ENCODE results near the gene ZNF614. TPM values are rescaled to one million over a fixed set of nuclear protein-coding genes. Genes with fewer than 3 reads are reported as not detected.
"Not testable (repeated sequence)": the region's sequence is repeated elsewhere in the genome, so short reads cannot be mapped to it uniquely, and the experiment has no call there.

The ZNF614 gene
- total and polyA plus RNA-seq, 10 of the 15 experiments (the other 5 are each of a cell fraction or from before 2014, with no cell fraction given), result 3.9 to 16.0 (median 9.6) TPM

- TF ChIP-seq, protein P1, sequence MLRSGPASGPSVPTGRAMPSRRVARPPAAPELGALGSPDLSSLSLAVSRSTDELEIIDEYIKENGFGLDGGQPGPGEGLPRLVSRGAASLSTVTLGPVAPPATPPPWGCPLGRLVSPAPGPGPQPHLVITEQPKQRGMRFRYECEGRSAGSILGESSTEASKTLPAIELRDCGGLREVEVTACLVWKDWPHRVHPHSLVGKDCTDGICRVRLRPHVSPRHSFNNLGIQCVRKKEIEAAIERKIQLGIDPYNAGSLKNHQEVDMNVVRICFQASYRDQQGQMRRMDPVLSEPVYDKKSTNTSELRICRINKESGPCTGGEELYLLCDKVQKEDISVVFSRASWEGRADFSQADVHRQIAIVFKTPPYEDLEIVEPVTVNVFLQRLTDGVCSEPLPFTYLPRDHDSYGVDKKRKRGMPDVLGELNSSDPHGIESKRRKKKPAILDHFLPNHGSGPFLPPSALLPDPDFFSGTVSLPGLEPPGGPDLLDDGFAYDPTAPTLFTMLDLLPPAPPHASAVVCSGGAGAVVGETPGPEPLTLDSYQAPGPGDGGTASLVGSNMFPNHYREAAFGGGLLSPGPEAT (IDR thresholded peaks at IDR 0.05; ENCODE audit: low read depth), result no peak
- TF ChIP-seq MEF2B (IDR thresholded peaks at IDR 0.05; ENCODE audit: partially characterized antibody, poor library complexity, severe bottlenecking) (no peak), SMARCA5 (IDR thresholded peaks at IDR 0.05) (no peak), HDAC6 (IDR thresholded peaks at IDR 0.05; ENCODE audit: unreplicated experiment) (no peak)
- TF ChIP-seq, protein P2, sequence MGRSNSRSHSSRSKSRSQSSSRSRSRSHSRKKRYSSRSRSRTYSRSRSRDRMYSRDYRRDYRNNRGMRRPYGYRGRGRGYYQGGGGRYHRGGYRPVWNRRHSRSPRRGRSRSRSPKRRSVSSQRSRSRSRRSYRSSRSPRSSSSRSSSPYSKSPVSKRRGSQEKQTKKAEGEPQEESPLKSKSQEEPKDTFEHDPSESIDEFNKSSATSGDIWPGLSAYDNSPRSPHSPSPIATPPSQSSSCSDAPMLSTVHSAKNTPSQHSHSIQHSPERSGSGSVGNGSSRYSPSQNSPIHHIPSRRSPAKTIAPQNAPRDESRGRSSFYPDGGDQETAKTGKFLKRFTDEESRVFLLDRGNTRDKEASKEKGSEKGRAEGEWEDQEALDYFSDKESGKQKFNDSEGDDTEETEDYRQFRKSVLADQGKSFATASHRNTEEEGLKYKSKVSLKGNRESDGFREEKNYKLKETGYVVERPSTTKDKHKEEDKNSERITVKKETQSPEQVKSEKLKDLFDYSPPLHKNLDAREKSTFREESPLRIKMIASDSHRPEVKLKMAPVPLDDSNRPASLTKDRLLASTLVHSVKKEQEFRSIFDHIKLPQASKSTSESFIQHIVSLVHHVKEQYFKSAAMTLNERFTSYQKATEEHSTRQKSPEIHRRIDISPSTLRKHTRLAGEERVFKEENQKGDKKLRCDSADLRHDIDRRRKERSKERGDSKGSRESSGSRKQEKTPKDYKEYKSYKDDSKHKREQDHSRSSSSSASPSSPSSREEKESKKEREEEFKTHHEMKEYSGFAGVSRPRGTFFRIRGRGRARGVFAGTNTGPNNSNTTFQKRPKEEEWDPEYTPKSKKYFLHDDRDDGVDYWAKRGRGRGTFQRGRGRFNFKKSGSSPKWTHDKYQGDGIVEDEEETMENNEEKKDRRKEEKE (IDR thresholded peaks at IDR 0.05), result no peak
- TF ChIP-seq, protein P3, sequence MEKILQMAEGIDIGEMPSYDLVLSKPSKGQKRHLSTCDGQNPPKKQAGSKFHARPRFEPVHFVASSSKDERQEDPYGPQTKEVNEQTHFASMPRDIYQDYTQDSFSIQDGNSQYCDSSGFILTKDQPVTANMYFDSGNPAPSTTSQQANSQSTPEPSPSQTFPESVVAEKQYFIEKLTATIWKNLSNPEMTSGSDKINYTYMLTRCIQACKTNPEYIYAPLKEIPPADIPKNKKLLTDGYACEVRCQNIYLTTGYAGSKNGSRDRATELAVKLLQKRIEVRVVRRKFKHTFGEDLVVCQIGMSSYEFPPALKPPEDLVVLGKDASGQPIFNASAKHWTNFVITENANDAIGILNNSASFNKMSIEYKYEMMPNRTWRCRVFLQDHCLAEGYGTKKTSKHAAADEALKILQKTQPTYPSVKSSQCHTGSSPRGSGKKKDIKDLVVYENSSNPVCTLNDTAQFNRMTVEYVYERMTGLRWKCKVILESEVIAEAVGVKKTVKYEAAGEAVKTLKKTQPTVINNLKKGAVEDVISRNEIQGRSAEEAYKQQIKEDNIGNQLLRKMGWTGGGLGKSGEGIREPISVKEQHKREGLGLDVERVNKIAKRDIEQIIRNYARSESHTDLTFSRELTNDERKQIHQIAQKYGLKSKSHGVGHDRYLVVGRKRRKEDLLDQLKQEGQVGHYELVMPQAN (conservative IDR thresholded peaks at IDR 0.05), result no peak
Measured at GRCh38 chr19:52065399-52065798, 37.2 kb upstream of the ZNF614 start (continued).

DNA sequence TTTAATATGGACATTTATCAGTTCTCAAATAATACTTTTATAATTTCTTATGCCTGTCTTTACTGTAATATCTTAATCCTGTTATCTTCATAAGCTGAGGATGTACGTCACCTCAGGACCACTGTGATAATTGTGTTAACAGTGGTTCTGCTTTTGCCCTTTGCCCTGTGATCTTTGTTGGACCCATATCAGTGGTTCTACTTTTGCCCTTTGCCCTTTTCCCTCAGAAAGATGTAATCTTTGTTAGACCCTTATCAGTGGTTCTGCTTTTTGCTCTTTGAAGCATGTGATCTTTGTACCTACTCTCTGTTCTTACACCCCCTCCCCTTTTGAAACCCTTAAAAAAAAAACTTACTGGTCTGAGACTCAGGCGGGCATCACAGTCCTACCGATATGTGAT is 28.3 kb upstream of the ZNF614 start:
- H3K9ac ChIP-seq (ENCODE audit: control insufficient read depth, insufficient read depth, low read length); ATAC-seq; H3K4me1 ChIP-seq (ENCODE audit: control insufficient read depth, insufficient read depth, low read length); FAIRE-seq; in situ Hi-C loops (cut with MboI); H3K4me3 ChIP-seq; CTCF ChIA-PET; intact Hi-C loops (cut with micrococcal nuclease; ENCODE audit: unreplicated experiment); H4K20me1 ChIP-seq (ENCODE audit: control insufficient read depth, insufficient read depth); RAD21 ChIA-PET (ENCODE audit: unreplicated experiment); H3K36me3 ChIP-seq (ENCODE audit: control insufficient read depth in 2 of 2, insufficient read depth in 2 of 2, low read length in 1 of 2); H3K4me2 ChIP-seq (ENCODE audit: control insufficient read depth, insufficient read depth); BruUV-seq (replicated peaks); H2AFZ ChIP-seq (ENCODE audit: control insufficient read depth, low read depth, low read length); H3K79me2 ChIP-seq (ENCODE audit: control insufficient read depth, insufficient read depth, low read length); SMC1A ChIA-PET (ENCODE audit: uncharacterized antibody, unreplicated experiment); DNase-seq (ENCODE audit: low read depth, low spot score); H3K27ac ChIP-seq (ENCODE audit: control insufficient read depth, insufficient read depth); H3K27me3 ChIP-seq (replicated peaks in 1 of 2; ENCODE audit: control insufficient read depth in 2 of 2, insufficient read depth in 2 of 2, low read length in 1 of 2); POLR2A ChIA-PET: not testable (repeated sequence)
- peaks cover 10% of the 10 kb centered on the region for H3K9me3 ChIP-seq (replicated peaks; ENCODE audit: control insufficient read depth, insufficient read depth, low read length)
- 100% methylated on average over 3 of the region's 3 CpGs for WGBS (ENCODE audit: insufficient coverage, insufficient replicate concordance, low lambda C conversion rate, missing lambda C conversion rate)

GRCh38 chr19:52051736-52052135 is 23.6 kb upstream of the ZNF614 start:
- RAD21 ChIA-PET (ENCODE audit: unreplicated experiment); SMC1A ChIA-PET (ENCODE audit: uncharacterized antibody, unreplicated experiment); H3K36me3 ChIP-seq (ENCODE audit: control insufficient read depth in 2 of 2, insufficient read depth in 2 of 2, low read length in 1 of 2); H3K79me2 ChIP-seq (ENCODE audit: control insufficient read depth, insufficient read depth, low read length); H3K4me3 ChIP-seq; H3K27me3 ChIP-seq (replicated peaks in 1 of 2; ENCODE audit: control insufficient read depth in 2 of 2, insufficient read depth in 2 of 2, low read length in 1 of 2); H3K4me2 ChIP-seq (ENCODE audit: control insufficient read depth, insufficient read depth); H3K4me1 ChIP-seq (ENCODE audit: control insufficient read depth, insufficient read depth, low read length); BruUV-seq (replicated peaks); POLR2A ChIA-PET; DNase-seq (ENCODE audit: low read depth, low spot score); H3K9me3 ChIP-seq (replicated peaks; ENCODE audit: control insufficient read depth, insufficient read depth, low read length); H4K20me1 ChIP-seq (ENCODE audit: control insufficient read depth, insufficient read depth); ATAC-seq; in situ Hi-C loops (cut with MboI); CTCF ChIA-PET; H2AFZ ChIP-seq (ENCODE audit: control insufficient read depth, low read depth, low read length); FAIRE-seq; H3K27ac ChIP-seq (ENCODE audit: control insufficient read depth, insufficient read depth); intact Hi-C loops (cut with micrococcal nuclease; ENCODE audit: unreplicated experiment); H3K9ac ChIP-seq (ENCODE audit: control insufficient read depth, insufficient read depth, low read length): not testable (repeated sequence)
- 100% methylated on average over 1 of the region's 1 CpG for WGBS (ENCODE audit: insufficient coverage, insufficient replicate concordance, low lambda C conversion rate, missing lambda C conversion rate)

Data from GM12878 (cell line).